HG03460 (cell line): ENCODE data around the gene PDE8A.

Source experiments
- ATAC-seq: cut with Tn5 transposase; IDR thresholded peaks from one replicate; pipeline ENCODE4 v1.9.1; 2021; ENCODE audit not compliant: unreplicated experiment

PDE8A gene

DNA sequence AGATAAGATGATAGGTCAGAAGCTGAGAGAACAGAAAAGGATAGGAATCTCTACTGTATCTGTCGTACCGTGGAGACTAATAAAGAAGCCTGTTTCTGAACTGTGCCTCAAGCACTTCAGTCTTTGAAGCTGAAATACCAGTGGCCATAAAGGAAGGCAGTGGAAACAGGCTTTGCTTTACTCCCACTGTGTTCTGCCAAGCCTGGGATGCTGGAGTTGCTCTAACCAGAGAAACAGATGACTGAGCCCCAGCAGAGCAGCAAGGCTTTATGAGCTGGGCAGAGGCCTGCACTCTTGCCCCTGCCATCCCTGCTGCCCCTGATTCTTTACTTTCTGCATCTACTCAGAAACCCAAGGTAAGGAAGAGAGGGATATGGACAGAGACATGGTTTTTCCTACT, 89.4 kb downstream of the PDE8A start:
- ATAC-seq = no peak

DNA sequence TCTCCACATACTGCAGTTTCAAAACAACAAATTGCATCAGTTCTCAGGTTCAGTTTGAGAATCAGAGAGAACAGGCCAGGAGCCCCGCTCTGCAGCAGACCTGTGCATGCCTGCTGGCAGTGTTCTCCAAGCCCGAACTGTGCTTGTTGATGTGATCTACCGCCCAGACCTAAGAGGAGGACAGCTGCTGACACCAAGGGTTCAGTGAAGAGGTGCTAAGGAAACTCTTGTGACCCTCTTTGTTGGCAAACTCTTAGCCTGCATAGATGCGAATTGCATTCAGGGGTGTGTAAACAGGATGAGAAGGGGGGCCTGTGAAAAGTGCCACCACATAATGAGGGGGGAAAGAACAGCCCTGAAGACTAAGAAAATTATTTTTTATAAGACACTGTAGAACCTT, 89.8 kb downstream of the PDE8A start:
- no peak for ATAC-seq

DNA sequence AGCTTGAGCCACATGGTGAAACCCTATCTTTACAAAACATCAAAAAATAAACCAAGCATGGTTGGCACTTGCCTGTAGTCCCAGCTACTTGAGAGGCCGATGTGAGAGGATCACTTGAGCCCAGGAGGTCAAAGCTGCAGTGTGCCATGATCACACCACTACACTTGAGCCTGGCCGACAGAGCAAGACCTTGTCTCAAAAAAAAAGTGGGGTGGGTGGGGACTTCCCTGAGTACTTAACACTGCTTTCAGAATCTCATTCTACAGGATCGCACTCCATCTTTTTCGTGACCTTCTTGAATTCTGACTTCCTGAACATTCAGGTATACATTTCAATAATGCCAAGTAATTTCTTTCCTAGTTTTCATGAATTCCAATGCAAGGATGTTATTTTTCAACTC, 91.3 kb downstream of the PDE8A start:
- ATAC-seq = no peak

DNA sequence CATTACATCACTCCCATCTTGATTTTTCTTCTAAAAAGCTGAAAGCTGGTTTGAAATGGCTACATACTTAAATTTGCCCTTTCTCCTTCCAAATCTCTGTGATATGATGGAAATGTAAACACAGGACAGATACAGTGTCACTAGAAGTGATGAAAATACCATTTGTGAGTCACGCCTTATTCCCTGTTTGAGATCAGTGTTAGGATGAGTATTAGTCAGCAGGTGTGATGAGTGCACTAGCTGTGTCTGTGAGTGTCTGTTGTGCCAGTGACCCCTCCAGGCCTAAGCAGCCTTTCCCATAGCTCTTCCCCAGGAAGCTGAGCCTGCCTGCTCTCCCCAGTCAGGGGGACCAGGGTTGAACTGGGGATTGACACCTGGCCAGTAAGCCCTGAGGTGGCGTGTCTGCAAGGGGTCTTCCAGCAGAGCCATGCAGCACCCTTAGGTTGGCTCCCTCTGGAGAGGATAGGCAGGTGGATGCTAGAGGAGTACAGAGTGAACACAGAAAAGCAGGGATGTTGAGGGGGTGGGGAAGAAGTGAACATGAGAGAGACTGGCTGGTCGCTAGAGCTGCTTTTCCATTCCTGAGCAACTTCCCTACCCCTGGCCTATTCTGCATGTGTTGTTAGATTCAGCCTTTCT, 92.0 kb downstream of the PDE8A start:
- ATAC-seq = no peak

DNA sequence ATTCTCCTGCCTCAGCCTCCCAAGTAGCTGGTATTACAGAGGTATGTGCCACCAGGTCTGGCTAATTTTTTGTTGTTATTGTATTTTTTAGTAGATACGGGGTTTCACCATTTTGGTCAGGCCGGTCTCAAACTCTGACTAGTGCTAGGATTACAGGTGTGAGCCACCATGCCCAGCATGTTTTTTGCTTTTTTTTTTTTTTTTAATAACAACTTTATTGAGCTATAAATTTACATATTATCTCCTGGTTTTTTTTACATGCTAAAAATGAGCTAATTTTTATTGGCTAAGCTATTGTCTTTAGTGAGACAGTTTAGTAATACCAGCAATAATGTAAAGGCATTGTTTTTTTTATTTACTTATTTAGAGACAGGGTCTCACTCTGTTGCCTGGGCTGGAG, 105.2 kb downstream of the PDE8A start:
- ATAC-seq = no peak

DNA sequence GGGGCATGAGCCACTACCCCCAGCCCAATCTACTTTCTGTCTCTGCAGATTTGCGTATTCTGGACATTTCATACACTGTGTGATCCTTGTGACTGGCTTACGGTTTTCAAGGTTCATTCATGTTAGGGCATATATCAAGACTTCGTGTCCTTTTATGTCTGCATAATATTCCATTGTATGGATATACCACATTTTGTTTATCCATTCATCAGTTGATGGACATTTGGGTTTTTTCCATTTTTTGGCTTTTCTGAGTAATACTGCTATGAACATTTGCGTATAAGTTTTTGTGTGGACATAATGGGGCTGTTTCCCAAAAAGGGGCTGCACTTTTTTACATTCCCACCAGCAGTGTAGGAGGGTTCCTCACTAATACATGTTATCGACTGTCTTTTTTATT, 106.6 kb downstream of the PDE8A start:
- ATAC-seq = no peak

DNA sequence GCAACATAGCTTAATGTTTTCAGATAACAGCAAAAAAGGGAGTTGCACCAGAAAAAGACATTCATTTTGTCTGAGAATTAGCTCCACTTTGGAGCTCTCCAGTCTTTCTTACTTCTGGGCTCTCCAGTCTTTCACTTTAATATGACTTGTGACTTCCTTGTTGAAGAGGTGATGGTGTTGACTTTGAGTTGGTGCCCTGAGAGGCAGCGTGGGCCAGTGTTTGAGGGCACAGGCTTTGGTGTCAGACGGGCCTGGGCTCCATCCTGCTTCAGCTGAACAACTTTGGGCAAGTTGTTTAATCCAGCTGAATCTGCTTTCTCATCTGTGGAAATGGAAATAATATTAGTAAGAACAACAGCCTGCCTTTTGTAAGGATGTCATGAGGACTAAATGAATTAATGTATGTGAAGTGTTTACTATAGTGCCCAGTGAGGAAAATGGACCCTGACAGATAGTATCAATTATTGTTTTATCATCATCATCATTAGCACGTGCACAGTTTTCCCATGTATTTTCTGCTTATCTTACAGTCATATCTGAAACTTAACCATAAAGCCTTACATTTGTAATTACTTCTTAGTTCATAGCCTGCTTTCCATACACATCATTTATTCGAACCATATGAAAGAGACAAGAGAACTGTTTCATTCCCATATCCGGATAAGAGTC, 108.4 kb downstream of the PDE8A start:
- ATAC-seq = no peak

DNA sequence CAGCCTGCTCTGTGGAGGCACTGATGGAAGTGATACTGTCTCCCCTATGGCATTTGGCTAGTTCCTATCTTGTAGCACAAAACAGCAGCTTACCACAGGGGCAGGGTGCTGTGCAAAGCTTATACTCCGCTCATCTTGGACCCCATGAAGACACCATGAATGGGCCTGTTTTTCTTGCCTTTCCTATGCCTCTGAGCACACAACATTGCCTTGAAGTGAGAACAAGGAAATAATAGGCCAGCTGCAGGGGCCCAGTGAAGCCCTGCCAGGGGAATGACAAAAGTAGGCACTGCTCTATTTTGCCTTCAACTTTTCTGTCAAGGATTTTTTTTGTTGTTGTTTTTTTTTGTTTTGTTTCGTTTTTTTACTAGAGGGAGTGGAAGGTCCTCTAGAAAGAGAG, 110.3 kb downstream of the PDE8A start:
- no peak for ATAC-seq

DNA sequence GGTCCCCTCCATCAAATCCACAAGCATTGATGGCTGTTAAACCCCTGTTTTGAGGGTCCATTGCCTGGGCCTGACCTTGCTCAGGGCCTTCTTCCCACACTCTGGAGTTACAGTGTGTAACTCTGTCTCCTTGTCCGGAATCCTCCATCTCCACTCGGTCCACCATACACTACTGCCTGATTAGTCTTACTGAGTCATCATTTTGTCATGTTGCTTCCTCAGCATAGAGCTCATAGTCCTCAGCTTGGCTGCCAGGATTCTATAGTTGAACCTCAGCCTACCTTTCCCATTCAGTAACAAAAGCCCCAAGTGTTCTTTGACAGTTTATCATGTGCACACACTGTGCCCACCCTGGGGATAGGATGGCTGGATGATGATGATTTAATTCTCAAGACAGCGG, 113.0 kb downstream of the PDE8A start:
- ATAC-seq = no peak

DNA sequence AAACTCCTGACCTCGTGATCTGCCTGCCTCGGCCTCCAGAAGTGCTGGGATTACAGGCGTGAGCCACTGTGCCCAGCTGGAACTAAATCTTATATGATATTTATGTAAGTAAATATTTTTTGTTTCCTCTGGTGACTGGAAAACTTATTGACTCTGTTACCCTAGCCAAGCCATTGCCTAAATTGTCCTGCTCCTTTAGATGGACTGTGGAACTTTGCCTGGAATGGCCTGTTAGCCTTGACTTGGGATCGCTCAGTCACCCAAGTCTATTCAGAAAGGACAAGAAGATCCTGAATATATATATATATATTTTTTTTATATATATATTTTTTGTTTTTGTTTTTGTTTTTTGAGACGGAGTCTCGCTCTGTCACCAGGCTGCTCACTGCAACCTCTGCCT, 113.9 kb downstream of the PDE8A start:
- no peak for ATAC-seq

DNA sequence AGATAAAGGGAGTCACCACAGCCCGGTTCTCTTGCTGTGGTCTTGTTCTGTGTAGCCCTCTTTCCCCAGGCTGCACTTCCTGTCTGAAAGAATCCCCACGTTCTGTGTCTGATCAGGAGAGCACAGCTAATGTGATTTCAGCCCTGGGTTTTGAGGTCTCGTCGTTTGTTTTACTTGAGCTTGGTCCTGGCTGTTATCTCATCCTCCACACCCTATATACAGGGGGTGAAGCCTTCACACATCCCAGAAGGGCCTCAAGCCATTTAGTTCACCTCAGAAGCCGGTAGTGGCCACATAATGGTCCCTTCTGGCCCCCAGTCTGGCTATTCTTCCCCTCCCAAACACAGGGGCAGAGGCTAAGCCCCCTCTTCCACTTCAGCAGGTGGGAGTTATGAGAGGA, 115.6 kb downstream of the PDE8A start:
- ATAC-seq = no peak

DNA sequence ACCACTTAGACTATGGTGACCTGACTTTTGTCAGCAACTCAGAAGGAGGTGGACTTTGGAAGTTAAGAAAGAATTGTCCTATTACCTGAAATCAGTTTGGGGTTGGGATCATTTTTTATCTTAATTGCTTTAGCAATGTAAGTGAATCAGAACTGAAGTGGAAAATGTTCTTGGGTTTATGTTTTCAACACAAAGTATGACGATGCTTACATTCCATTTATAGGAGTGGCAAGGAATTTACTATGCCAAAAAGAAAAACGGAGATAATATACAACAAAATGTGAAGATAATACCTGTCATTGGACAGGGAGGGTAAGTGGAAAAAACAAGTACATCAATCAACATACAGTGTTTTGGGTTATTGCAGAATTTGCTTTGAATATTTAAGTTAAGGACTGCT, 116.1 kb downstream of the PDE8A start:
- no peak for ATAC-seq

DNA sequence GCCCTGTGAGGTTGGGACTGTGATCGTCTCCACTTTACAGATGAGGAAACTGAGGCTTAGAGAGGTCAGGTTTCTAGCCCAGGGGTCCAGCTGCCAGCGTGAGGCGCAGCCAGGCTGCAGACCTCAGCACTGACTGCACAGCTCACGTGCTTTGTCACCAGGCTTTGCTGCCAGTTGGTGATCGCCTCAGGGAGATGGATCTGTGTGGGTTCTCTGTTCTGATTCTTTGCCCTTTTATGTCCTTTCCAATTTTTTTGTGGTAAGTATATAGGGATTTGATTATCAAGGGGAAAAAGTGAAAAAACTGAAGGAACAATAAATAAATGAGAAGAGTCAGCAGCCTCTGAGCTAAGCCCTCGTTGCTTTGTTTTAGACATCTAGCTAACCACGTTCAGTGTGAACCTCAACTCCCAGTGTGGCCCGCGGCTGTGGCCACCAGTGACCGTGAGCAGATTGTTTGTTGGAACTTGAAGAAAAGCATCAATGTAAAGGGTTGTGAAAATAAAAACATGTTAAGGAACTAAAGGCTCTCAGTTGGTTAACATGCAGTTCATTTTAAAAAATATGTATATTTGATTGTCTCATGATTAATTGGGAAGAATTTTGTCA, 117.6 kb downstream of the PDE8A start:
- ATAC-seq = no peak

DNA sequence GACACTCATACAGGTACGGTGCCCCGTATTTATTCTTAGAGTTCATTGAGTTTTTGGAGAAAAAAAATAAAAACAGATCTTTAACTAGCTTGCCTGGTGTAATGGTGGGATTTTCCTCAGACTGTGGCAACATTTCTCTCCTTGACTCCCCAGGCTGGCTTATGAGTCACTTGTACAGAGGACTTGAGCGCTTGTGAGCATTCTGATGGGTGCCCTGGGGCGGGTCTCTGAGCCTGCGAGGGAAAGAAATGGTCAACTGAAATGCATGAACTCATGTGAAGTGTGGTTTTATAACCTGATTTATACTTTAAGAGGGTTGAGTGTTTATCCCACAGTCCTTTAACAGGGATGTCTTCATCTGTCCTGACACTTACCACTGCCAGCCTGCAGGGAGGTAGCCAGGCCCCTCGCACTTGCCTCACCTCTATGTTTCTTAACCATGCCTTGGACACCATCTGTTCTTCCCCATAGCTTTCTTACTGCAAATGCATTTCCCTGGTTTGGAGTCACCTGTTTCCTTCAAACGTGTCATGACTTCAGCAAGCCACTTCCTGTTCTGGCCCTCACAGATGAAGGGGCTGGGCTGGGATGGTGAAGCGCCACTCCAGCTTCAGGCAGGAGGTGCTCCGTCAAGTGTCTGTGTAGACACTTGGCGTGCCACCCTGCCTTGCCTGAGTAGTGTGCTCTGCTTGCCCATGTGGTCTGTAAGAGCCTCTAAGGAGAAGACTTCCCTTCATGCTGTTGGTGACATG, 118.7 kb downstream of the PDE8A start:
- ATAC-seq = no peak

DNA sequence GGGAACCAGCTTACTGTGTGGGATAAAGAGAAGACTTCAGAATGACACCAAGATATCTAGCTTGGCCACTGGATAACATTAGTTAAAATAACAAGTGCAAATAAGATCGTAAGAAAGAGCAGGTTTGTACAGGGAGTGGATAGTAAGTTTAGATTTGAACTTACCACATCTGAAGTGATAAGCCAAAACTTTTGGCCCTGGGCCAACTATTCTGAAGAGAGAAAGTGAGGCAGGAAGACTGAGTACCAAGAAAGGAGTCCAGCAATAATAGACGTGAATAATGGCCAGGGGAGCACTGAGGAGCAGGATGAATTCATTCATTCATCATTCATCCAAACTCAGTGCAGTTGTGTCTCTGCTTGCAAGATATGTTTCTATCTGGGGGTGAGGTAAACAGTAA, 122.9 kb downstream of the PDE8A start:
- ATAC-seq = no peak

DNA sequence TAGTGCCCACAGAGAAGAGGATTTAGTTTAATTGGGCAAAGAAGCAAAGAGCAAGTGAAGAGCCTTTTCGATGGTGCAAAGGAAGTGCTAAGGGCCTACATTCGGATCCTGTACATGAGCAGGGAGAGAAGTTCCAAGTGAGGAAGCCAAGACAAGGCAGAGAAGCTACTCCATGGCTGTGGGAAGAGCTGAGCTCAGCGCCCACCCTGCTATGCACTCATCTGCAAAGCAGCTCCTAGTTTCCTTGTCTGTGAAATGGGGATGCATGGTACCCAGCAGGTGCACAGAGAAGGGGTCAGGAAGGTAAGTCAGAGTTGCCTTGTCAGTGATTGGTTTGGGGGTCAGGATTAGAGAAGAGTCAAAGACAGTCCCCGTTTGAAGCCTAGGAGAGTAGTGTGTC, 126.5 kb downstream of the PDE8A start:
- no peak for ATAC-seq

DNA sequence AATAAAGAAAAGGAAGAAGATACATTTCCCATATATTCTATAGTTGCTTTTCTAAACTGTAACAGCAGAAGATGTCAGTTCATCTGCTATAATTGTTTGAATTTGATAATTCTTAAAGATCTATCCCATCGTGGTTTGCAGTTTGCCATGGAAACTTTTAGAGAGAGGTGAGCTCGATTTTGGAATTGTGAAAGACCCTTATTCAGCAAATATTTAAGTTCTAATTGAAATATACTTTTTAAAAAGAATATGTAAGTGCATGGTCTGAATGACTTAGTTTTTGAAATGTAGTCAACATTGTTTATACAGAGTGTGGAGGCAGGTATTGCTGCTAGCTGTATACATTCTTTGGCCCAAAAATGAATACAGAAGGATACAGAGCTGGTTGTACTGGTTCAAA, 127.7 kb downstream of the PDE8A start:
- ATAC-seq = no peak

DNA sequence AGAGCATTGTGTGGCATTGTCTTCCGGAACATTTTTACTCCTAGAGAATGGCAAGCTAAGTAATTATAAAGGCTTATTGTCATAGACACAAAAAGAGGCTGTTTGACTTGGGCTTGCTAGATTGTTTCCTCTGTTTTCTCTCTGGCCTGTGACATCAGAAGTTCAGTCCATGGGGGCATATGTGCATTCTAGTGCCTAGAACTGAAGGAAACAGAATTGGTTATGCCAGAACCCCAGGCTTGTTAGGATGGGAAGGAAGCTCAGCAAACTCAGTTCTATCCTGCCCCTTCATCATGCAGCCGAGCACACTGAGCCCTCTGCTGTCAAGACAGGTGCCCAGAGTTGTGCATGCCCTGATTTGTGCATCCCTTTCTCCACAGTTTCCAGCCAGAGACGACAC, 131.3 kb downstream of the PDE8A start:
- no peak for ATAC-seq

DNA sequence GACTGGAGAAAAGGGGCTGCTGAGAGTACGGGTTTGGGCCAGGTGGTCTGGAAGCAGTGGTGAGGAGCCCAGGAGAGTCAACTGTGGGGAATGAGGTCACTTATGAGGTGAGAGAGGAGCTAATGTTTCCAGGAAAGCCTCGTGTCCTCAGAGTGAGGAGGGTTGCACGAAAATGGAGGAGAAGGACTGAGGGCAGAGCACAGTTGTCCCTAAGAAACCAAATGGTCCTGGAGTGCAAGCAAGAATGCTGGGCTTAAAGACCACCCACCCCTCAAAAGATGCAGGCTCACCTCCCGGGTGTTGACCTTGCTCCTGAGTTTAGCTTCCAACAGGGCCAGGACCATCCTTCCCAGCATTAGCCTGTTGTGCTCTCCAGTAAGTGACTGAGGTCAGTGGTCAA, 133.2 kb downstream of the PDE8A start:
- ATAC-seq = no peak

DNA sequence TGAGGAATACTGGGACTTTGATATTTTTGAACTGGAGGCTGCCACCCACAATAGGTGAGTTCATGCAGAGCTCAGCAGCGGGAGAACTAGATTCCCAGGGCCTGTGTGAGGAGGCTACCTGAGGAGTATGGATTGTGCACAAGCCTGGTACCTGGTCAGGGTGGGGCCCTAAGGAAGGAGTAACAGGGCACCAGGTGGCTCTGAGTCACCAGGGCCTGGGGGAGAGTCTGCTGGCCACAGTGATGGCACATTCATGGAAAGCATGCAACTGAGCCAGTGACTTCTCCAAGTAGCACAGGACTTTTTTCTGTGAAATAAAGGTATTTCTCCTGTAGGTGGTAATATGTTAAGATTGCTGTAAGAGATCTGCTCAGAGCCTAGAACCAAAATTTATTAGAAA, 134.4 kb downstream of the PDE8A start:
- no peak for ATAC-seq

DNA sequence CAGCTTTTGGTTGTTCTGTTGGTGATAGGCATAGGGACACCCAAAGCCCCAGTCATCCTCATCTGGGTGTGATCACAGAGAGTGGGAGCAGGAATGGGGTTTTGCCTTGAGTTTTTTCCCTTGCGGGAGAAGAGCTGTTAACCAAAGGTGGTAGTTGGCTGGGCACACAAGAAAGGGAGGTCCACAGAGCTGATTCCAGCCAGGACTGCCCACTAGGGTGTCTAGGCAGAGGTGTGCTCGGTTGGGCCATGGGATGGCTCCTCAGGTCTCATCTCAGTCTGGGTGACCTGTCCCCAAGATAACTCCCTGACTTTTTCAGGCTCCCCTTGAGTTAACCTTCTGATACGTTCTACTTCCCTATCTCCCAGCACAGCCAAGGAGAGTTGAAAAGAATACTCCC, 134.8 kb downstream of the PDE8A start:
- ATAC-seq = no peak
